HG03558 (cell line): Measurements from ENCODE around the gene ALAS1.

Experiments used
- ATAC-seq: cut with Tn5 transposase; IDR thresholded peaks from one replicate; pipeline ENCODE4 v1.9.1; 2021; ENCODE audit warnings: moderate number of reproducible peaks; ENCODE audit not compliant: unreplicated experiment; ENCODE audit errors: extremely low read depth

Gene ALAS1

DNA sequence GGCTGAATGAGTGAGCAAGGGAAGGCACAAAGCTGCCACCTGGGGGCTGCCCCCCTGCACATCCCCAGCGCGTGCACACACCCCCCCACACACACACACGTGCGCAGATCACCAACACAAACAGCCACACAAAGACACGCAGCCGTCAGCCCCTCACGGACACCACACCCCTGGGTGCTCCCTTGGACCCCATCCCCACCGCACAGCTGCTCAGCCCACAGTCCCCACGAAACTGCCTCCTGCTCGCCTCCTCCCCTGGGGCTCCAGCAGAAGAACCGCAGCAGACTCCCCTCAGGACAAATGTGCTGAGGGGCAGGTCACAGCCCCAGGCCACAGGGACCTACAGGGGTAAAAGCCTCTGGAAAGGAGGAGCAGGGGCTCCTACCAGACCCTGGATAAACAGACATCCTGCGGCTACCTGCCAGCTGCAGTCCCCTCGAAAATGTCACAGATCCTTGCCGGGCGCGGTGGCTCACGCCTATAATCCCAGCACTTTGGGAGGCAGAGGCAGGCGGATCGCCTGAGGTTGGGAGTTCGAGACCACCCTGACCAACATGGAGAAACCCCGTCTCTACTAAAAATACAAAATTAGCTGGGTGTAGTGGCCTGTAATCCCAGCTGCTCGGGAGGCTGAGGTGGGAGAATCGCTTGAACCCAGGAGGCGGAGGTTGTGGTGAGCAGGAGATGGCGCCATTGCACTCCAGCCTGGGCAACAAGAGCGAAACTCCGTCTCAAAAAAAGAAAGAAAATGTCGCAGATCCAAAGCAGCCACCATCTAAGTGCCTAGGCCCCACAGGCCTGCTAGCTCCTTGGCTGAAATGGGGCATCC is 34.5 kb downstream of the ALAS1 start:
- ATAC-seq: no peak

GRCh38 chr3:52233108-52233591 is 35.2 kb downstream of the ALAS1 start:
- ATAC-seq: no peak

DNA sequence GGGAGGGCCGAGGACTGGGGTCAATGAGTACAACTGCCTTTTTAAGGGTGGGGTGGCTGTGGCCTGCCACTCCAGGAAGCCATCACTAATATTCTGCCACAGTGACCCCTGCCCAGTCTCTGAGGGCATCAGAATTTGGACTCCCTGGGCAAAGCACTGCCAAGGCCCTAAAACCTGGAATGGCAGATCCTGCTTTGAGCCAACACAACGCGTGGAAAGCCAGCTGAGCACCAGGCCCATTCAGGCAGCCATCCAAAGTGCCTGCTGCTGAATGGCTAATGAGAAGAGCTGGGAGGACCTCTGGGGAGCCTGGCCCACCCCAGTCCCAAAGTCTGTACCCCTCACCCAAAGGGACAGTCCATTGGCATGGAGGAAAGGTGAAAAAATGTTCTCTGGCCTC is 36.0 kb downstream of the ALAS1 start:
- ATAC-seq: no peak

DNA sequence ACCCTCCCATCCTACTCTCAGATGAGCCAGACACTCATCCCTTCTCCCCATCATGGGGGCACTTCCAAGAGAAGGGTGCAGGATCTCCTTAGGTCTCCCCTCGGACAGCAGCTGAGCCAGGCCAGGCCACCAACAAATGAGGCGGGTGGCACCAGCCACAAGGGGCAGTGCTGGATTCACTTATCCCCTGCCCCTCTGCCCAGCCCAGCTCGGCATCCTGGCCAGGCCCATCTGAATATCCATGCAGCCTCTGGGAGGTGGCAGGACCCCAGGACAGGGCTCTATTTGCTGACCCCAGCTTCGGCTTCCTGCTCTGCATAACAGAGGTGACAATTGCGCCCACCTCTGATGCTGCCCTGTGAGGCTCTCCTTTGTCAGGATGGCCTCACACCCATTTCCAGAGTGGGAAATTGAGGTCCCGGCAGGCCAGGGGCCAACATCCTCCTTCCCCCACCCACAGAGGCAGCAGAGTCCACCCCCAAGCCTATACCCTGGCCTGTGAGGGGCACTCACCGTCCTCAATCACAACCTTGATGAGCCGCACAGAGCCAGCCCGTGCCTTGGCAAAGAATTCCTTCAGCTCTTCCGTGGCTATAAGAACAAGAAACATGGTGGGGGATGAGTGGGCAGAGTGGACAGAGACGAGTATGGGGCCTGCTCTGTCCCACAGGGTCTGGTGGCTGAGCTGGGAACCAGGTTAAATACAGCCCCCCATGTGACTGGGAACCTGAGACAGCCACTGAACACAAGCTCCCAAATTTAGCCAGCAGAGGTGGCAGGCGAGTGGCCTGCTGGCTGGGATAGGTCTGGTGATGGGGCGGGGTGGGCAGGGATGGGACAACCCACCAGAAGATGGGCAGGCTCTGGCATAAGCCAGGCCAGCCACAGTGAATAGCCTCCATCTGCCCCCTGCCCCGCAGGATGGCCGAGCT is 36.8 kb downstream of the ALAS1 start:
- no peak for ATAC-seq

DNA sequence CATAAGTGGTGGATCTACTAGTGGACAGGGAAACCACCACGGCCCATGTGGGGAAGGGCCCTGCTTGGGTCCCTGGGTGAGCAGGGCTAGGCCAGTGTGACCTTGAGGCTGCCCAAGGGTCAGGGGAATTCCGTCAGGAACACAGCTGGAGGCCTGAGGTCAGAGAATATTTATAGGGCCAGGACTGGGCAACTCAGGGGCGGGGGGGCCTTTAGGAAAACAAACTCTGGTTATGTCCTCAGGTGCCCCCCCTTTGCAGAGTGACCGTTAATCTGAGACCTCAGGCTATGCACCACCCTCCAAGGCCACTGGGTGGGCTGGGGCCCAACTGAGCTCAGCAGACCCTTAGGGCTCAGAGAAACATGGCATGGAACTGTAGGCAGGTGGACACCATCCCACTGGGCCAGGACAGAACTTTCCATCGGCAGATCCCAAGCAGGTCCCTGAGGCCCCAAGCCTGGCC is 38.5 kb downstream of the ALAS1 start:
- ATAC-seq: no peak

DNA sequence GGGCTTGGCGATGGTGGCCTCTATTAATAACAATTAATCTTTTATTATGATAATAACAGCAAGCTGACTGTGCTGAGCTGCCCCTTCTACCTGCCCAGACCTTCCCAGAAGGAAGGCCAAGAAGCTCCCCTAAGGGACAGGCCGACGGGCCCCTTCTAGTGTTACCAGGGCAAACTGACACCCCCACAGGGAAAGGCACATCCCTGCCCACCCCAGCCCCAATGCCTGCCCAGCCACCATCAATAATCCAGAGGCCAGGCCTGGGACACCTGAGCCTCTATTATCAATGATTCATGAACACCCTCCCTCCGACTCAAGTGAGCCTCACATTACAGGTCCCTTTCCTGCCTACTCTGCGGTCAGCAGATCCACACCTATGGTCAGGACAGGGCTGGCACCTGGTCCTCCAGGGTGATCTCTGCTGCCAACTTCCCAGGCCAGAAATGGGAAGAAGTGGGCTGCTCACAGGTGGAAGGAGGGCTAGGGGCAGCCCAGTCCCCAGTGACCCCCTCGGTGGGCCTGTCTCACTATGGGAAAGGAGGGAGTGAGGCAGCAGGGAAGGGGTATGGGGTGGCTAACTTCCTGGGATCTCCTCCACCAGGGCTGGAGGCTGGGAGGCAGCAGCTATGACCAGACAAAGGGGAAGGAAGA is 39.2 kb downstream of the ALAS1 start:
- no peak for ATAC-seq

DNA sequence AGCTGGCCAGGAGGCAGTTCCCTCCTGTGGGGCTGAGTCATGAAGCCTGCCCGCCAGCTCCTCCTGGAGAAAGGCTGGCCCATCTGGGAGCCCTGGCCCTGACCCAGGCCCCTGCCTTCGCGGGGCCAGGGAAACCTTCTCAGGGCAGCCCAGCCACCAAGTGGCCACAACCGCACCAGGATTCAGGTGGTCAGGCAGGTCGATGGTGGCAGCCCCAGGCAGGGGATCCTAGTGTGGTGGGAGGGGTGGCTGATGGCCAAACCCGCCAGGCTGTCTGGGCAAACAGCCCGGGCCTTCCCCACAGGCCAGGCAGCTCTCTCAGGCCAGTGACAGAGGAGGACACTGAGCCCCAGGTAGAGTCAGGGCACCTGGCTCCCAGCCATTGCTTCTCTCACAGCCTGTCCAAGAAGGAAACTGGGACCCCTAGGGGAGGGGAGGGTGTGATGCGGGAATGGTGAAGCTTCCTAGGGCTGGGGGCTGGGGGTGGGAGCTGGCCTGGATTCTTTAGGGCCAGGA is 39.8 kb downstream of the ALAS1 start:
- no peak for ATAC-seq

DNA sequence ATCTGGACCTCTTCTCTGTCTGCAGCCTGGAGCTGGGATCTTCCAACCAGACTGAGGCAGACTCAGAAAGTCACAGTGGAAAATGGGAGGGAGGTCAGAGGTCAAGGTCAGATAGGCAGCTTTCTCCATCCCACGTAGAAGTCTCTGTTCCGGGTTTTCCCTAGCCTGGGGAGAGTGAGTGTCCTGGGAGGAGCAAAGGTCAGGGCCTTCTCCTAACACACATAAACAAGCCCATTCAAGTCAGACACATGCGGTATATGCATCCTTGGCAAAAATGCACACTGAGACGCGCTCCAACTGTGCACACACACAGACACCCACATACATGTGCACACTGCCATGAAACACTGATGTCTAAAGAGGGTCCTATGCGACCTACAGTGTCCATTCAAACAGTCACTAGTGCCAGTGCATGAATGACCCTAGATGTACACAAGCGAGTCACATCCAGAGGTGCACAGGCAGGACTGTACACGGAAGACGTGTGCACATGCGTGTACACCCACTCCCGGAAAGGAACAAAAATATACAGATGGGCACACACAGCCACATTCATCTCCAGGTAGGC is 40.3 kb downstream of the ALAS1 start:
- ATAC-seq: no peak

DNA sequence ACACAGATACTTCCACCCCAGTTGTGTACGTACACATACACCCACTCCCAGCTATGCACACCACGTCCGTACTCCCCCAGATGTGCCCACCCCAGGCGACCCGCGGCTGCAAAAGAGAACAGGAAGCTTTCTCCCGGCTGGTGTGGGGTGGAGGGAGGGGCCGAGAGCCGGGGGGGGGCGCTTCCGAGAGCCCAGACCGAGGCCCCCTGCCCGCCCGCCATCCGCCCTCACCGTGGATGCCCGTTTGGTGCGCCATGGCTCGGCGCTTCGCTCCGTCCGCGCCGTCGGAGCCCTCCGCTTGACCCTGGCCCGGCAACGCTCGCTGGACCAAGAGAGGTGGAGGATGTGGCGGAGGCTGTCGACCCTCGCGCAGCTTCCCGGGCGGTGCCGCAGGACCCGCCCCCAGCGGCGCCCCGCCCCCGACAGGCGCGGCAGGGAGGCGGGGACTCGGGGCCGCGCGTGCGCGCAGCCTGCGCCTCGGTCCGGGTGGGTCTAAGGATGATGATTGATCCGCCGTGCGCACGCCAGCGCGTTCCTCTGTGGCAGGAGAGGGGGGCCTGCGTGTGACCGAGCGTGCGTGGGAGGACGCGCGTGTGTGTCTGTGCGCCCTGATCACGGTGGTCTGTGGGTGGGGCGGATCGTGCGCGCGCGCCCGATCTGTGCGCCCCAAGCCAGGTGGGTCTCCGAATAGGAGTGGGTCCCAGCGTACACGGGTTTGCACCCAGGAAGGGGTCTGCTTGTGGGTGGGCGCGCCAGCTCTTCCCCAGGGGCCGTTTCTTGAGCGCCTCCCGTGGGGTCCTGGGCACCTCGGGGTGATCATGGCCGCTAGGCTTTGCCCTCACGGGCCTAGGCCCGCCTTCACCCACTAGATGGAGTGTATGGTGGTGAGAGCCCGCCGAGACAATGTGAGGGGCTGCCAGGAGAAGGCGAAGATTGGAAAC is 41.1 kb downstream of the ALAS1 start, which contains the start of gene TWF2:
TSS of gene TWF2 (minus strand) at position 398 of the 941 bp plus-strand sequence. CDS start at position 256, 142 bp downstream.
- no peak for ATAC-seq

DNA sequence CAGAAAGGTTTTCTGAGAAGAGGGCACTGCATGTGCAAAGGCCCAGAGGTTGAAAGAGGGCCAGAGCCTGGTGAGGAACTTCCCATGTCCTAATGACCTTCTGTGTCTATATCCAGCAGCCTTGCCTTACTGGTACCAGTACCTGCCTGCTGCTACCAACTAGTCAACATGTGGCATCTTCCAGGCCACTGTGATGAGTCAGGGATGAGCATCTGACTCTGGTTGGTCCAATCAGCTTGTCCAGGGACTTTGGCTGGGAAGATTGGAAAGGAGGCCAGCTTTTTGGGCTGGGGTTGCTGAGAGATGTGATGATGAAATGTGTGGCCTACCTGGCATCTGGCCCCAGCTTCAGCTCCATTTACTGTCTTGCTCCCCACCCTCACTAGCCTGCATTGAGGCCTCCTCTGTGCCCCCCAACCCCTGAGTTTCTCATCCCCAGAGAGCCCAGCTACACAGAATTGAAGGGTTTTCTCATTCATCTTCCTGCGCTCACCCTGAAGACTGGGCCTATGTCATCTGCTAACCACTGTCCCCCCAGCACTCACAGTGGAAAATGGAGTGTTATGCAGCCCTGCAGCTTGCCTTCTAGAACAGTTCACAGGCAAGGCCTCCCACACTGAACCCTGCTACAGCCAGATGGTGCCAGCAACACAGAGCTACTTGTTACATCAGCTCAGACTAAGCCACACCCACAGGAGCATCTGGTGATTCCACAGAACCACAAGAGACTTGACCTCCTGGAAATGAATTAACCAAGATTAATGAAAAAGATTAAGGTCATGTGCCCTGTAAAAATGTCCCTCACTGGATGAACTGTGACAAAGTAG is 42.3 kb downstream of the ALAS1 start:
- ATAC-seq: no peak

- ATAC-seq: no peak
Measured at GRCh38 chr3:52240886-52241370, 43.0 kb downstream of the ALAS1 start.

DNA sequence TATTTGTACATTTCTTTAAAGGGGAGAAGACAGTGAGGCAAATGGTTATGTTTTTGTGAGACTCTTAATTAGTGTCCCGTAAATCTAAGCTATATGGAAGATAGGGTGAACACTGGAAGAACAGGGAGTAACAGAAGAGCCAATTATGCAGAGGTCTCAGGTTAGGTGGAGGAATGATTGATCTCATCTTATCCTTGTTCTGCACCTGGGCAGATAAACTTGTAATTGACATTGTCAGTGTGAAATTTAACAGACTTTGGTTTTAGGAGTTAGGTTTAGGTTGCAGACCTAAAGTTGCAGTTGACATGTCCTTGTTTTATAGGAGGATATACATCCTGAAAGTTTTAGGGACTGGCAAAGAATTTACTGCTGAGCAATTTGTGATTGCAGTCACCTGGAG is 44.1 kb downstream of the ALAS1 start:
- ATAC-seq: no peak

DNA sequence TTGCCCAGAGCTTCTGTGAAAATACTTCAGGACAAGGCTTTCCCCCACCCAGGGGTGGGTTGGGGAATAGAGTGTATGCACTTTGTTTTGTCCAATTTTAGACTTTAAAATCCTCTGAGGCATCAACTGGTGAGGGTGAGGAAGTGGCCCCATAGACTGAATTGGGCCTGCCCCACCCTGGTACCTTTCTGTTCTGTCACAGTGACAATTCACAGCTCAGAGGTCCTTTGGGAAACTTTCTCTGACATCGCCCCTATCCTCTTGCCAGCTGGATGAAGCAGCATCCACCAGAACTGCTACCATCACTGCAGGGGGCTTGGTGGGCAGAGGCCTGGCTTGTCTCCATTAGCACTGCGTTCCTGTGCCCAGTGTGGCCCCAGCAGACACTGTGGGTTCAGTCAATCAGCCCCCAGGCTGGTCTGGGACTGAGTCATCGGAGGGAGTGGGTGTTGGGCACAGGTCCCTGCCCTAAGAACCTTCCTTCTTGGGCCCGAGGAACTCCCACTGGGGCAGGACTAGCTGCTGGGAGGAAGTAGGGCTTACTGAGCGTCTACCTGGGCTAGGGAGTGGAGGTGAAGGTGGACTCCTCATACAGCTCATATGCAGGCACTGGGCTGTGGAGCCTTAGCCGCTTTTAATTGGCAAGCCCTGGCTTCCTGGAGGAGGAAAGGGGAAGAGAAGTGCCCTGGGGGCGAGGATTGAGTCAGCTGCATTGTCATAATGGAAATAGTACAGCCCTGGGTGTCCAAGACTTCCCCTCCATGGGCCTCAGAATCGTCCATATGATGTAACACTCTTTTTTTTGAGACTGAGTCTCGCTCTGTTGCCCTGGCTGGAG is 46.0 kb downstream of the ALAS1 start:
- ATAC-seq: no peak

DNA sequence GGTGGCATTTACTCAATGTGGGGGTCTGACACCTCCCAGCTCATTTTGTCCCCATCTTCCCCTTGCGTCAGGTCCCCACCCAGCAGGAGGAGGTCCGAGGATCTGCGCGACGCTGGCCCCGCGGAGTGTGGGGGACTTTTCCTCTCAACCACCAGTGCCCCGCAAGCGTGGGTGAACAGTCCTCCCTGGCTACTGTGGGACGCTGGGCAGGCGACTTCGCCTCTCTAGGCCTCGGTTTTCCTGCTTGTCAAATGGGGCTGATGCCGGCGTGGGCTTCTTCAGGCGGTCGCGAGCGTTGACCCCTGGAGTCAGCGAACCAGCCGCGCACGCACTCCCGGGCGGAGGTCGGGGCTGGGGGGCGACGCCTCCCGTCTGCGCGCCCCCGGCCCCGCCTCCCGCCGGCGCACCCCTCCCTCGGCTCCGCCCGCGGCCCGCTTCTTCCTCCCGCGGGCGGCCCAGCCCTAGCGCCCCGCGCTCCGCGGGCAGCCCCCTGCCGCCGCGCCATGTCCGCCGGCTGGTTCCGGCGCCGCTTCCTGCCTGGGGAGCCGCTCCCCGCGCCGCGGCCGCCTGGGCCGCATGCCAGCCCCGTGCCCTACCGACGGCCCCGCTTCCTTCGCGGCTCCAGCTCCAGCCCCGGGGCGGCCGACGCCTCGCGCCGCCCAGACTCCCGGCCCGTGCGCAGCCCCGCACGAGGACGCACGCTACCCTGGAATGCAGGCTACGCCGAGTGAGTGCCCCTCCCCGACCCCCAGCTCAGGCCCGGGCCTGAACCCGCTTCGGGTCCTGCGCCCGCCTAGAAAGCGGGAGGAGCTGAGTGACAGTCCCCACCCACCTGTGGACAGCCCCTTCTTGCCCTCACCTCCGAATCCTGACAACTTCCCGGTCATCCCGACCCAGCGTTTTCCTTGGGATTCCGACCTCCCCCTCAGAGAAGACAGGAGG is 47.6 kb downstream of the ALAS1 start, which contains the start of gene PPM1M:
TSS of gene PPM1M (plus strand) at position 438 of the 942 bp plus-strand sequence. CDS start at position 504, 66 bp downstream.
- no peak for ATAC-seq

GRCh38 chr3:52246264-52246620 is 48.3 kb downstream of the ALAS1 start:
- ATAC-seq: no peak
